HG02642 (cell line): Measurements from ENCODE around the gene TMEM19.

Experiments
- ATAC-seq: cut with Tn5 transposase; IDR thresholded peaks from one replicate; pipeline ENCODE4 v1.9.1; 2021; ENCODE audit warnings: mild to moderate bottlenecking; ENCODE audit not compliant: unreplicated experiment, poor library complexity

Gene TMEM19

DNA sequence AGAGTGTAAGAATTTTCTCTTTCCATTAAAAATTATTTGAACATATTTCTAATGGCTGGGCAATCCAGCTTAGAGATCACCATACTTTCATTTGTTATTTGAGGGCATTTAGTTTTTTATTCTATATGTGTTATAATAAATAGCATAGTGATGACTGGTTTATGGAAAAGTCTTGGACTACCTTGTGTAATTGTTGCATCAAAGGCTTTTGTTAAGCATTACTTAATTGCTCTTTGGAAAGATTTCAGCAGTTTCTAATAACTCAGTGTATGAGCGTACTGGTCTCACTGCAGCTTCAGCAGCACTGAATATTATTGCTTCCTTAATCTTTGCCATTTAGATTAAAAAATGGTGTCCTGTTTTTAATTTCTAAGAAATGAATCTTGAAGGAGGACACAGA is 22.8 kb downstream of the TMEM19 start:
- ATAC-seq, result no peak

DNA sequence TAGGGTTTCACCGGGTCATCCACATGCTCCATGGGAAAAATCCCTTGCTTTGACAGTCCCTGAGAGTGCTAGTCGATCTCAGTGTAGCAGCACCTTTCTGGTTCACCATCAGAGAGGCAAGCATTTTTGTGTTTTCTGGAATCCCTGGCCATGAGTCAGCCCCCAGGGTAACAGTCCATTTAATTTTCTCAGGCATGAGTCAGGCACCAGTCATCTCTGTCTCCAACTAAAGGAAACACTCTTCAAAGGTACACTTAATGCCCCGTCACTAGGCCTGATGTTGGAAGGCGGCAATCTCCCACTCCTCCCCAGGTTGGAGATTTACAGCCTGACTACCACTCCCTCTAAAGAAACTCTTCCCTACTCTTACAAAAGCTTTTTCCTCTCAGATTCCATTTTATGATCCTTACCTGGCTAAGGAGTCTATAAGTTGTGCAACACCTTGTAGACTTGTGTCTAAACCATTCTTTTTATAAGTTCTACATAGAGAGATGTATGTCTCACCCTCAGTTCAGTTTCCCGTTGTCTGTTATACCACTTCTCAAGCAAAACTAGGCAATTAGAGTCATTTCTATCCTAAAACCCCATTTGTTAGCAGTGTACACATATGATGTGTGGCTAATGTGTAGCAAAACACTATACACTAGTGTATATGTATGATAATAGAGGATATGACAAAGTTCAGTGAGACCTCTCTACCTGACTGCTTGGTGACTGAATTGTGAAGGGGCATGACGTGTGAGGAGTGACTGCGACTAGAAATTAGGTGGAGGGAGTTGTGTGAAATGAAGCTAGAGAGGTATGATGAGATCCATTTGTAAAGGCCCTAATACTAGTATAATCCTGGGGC is 24.6 kb downstream of the TMEM19 start:
- no peak for ATAC-seq

DNA sequence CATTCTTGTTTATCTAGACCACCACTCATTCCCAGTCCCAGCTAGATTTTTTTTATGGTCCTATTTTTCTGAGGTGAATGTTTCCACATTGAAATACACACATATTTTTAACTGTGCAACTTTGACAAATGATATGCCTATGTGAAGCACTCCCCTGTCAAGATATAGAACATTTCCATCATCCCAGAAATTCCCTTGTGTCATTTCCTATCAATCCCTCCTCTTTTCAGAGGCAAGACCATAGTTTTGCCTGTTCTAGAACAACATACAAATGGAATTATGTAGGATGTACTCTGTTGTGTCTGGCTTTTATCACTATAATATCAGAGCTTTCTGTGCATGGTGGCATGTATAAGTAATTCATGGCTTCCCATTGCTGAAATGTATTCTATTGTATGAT is 32.7 kb downstream of the TMEM19 start:
- no peak for ATAC-seq

DNA sequence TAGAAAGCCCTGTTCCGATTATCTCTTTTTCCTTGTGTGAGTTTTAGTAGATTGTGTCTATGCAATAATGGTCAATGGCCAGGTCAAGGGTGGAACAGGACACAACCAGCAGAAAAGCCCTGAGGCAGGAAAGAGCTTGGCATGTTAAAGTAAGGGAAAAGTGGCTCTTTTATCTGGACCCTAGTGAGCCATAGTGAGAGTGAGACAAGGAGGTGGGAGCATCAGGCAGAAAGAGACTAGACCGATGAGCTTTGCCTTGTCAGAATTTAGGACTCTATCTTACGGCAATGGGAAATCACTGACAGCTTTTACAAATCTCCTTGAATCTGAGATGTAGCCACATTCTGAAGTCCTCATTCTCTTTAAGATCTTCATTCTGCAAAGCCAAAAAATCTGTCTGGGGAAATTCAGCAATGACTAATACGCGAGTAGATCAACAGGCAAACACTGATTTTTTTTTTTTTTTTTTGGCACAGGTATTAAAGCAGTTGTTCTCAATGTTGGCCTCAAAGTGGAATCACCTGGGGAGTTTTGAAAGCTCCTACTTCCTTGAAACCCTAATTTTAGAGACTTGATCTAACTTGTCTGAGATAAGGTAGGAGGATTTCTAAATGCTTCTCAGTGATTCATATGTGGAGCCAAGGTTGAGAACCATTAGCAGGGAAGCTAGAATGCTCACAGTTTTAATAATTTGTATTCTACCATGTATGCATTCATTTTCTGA is 33.9 kb downstream of the TMEM19 start:
- no peak for ATAC-seq

DNA sequence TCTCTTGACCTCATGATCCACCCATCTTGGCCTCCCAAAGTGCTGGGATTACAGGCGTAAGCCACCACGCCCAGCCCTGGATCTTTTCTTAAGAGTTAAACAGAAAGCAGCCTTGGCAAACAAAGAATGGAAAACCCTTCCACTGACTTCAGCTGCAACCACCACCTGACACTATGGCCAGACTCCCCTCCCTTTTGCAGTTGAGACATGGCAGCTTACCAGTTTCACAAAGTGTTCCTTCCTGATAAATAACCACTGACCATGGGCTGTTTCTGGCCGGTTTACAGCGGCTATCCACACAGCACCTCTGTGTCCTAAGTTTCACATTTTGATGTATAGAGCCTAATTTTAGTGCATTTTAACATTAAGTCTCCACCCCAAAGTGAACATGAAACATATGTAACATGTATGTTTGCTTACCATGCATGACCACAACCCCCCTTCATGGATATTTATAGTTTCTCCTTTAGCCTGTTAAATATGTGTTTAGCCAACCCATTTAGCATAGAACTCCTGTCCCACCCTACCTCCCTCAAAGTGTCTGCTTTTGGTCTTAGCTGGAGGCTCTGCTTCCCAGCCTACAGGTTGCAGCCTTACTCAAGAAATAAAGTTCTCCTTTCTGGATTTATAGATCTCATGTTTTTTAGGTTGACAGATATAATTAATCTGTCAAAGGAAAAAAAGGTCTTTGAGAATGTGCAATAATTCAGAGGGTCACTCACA is 36.1 kb downstream of the TMEM19 start:
- ATAC-seq, result no peak

DNA sequence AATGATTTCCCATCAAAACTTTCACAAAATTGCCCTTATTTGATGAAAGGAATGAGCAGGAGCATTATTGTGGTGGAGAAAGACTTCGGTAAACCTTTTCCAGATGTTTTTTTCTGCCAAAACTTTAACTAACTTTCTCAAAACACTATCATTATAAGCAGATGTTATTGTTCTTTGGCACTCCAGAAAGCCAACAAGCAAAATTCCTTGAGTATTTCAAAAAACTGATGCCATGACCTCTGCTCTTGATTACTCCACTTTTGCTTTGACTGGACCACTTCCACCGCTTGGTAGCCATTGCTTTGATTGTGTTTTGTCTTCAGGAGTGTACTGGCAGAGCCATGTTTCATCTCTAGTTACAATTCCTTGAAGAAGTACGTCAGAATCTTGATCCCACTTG is 39.1 kb downstream of the TMEM19 start:
- ATAC-seq, result no peak

DNA sequence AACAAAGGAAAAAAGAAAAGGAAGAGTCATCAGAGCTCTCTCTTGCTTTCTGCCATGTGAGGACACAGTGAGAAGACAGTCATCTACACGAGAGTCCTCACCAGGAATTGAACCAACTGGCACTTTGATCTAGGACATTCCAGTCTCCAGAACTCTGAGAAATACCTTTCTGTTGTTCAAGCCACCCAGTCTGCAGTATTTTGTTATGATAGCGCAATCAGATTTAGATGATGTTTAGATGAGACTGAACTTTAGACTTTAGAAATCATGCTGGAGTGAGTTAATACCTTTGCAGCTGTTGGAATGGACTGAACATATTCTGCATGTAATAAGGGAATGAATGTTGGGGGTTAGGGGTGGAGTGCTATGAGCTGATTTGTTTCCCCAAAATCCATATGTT is 40.7 kb downstream of the TMEM19 start:
- no peak for ATAC-seq

DNA sequence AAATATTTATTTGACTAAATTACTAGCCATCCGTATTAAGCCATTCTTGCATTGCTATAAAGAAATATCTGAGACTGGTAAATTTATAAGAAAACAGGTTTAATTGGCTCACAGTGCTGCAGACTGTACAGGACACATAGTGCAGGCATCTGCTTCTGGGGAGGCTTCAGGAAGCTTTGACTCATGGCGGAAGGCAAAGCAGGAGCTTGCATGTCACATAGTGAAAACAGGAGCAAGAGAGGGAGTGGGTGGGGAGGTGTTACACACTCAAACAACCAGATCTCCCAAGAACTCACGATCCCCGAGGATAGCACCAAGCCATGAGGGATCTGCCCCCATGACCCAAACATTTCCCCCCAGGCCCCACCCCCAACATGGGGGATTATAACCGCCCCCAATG is 42.1 kb downstream of the TMEM19 start:
- no peak for ATAC-seq

DNA sequence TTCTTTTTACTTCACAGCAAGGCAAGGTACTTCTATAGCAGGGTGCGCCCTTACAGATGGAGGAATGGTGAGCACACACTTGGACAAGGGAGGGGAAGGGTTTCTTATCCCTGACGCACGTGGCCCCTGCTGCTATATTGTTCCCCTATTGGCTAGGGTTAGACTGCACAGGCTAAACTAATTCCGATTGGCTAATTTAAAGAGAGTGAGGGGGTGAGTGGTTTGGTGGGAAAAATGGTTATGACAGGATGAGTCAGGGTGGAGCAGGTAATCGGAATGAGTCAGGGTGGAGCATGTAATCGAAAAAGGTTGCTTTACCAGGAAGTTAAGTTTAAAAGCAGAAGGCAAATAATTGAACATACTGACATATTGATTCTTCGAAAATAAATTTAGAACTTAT is 45.1 kb downstream of the TMEM19 start:
- no peak for ATAC-seq

DNA sequence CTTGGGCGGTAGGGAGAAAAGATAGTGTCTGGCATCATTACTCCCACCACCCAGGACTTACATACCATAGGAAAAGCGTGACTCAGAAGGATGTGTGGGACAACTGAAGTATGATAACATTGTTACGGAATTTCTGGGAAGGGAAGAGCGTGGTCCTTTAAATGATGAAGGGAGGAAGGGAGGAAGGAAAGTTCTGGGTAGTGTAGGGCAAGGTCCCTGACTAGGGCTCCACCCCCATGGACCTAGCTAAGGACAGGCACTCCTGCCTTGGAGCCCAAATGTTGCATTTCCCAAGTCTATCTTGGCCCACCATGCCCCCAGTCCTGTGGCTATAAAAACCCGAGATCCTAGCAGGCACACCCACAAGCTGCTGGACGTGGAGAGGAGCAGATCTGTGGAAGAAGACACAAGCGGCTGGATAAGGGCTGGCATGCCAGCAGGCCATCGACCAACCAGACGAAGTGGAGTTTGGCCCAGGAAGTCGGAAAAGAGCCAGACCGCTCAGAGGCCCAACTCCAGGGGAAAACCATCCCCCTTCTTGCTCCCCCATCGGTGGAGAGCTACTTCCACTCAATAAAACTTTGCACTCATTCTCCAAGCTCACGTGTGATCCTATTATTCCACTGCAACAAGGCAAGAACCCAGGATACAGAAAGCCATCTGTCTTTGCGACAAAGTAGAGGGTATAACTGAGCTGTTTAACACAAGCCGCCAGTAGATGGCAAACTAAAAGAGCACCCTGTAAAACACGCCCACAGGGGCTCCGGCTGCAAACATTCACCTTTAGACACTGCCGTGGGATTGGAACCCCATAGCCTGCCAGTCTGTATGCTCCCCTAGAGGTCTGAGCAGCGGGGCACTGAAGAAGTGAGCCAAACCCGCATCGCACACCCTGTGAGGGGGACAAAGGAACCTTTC is 45.8 kb downstream of the TMEM19 start:
- ATAC-seq, result no peak

DNA sequence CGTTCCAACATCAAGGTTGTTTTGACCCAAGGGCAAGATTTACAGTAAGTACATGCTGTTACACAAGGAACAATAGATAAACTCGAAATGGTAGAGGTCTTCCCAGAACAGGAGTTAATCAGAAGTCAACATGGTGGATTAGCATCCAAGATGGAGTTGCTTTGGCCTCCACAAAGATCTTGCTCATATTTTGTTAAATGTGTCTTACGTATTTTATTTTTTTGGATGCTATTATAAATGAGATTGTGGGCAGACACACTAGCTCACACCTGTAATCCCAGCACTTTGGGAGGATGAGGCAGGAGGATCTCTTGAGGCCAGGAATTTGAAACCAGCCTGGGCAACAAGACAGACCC is 46.5 kb downstream of the TMEM19 start:
- ATAC-seq, result no peak

DNA sequence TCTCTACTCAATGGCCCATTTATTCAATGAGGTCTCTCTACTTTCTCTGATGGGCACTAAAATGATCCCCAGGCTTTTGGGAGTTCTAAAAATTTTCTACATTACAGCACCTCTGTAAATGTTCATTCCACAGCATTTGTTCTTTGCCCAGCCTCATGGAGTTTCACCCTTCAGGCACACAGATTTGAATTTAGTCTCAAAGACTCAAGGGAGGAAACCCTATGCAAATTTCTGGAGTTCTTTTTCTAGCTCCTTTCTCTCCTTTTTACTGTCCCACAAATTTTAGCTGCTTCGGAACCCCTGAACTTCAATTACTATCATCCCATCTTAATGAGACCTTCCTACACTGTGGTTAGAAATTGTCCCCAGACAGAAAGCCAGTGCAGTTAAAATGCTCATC is 51.3 kb downstream of the TMEM19 start:
- ATAC-seq, result no peak

DNA sequence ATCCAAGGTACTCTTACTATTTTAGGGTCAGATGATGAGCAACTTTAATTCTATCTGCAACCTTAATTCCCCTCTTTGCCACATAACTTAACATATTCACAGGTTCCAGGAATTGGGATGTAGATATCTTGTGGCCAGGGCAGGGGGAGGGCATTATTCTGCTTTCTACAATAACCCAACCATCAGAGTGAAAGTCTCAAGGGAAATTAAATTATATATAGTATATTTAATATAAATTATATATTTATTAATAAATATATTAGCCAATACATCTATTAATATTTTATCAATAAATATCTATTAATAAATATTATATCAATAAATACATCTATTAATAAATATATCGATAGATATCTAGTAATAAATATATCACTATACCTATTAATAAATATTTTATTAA is 57.1 kb downstream of the TMEM19 start:
- ATAC-seq, result no peak

DNA sequence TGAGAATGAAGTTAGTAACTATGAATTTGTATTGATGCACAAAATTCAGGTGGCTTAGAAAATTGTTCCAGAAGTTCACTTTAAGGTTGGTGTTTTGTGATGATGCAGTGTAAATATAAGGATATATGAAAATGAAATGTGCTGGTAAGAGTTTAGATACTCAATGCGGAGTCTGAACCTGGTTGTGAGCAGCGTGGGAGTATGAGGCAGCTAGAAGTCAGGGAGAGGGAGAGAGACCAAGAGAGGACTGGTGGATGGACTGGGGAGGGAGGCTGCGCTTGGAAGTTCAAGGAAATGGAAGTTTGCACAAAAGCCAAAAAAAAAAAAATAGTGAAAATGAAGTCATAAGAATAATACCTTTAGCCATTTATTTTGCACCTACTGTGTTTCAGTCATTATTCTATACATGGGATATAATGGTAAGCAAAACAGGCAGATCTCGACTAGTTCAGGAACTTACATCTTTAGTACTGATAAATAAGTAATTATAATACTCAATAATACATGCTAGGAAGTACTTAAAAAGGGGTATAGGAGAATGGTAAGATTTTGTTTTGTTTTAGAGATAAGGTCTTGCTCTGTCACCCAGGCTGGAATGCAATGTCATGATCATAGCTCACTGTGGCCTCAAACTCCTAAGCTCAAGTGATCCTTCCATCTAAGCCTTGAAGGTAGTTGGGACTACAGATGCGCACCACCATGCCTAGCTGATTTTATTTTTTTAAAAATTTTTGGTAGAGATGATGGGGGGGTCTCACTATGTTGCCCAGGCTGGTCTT is 58.8 kb downstream of the TMEM19 start:
- ATAC-seq, result no peak

DNA sequence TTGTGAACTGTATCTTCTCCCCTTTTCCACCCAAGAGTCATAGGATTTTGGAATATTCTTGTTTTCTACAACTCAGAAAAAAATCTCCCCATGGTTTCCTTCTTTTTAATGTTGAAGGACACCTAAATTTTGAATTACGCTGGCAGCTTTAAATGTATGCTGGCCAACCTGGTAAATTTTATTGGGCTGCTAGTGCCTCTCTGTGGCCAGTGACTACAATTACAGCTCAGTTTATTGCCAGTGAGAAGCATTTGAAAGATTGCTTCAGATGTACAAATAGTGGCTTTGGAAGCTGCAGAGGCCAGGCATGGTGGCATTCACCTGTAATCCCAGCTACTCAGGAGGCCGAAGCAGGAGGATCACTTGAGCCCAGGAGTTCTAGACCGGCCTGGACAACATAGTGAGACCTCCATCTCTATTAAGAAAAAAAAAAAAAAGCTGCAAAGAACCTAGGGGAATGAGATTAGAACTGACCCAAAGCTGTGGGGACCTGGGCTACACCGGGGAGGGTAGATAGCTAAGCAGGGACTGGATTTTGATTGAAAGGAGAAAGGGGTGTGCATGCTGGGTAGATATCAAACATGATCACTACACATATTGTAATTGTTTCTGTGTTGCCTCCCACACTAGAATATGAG is 61.2 kb downstream of the TMEM19 start:
- peak; percentile 90 for ATAC-seq

DNA sequence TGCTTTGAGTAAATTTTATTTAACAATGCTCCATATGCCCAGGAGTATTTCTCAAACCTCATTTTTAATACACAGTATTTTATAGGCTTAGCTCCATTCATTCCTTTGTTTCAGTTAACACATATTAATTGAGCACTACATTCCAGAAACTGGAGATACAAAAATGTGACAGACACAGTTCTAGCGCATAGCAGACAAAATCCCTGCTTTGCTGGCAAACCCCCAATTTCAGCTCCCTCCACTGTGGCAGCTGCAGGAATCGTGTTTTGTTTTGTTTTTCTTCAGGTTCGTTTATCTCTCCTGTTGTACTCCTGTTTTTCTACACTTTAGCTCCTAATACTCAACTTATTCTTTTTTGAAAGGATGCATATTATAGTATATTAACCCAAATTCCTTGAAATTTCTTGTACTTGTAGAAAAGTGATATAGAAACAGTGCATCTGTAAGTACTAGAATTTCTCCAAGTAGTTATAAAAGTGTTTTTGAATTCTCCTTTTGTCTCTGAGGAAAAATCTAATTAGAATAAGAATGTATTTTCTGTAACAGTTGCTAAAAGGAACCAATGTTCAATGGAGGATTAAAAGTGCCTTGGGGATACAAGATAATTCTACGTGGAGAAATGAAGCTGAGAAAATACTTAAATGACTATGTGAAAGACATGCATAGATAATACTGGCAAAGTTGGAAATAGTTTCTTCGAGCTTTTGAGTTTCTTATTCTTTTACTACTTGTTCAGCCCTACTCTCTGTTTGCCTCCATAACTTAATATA is 62.4 kb downstream of the TMEM19 start:
- ATAC-seq, result no peak

DNA sequence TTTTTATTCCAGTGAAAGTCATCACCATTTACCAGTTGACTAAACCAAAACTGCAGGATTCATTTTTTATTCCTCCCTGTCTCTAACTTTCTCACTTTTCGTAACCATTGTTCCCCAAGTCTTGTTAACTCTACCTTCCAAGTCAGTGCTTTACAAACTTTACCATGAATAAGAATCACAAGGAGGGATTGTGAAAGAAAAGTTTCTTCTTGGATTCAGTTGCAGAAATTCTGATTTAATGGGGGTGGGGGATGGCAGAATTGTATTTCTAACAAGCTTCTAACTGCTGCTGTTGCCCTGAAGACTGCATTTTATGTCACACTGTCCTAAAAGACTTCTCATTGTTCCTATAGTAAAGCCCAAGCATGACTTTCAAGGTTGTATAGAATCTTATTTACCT is 63.8 kb downstream of the TMEM19 start:
- ATAC-seq, result no peak

DNA sequence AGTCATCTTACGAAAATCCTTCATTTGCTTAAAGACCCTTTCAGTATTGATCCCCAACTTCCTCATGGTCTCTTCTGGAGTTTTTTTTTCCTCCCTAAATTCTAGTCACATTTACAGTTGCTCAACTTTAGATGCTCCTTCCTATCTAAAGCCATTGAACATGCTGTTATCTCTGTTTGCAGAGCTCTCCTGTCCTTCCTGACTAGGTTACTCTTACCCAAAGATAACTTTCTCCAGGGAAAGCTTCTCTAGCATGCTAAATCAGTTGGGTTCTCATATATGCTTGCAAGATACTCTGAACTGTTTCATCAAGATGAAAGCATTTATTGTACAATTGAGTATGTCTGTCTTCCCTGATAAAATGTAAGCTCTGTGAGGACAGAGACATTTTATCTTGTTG is 67.0 kb downstream of the TMEM19 start:
- ATAC-seq, result no peak
